ENCODE data around the gene PIP4K2A.
A peak's percentile ranks its signal among the peaks of the same experiment; 100 is the strongest.
"Not testable (repeated sequence)": the region's sequence is repeated elsewhere in the genome, so short reads cannot be mapped to it uniquely, and the experiment has no call there.

Gene PIP4K2A

DNA sequence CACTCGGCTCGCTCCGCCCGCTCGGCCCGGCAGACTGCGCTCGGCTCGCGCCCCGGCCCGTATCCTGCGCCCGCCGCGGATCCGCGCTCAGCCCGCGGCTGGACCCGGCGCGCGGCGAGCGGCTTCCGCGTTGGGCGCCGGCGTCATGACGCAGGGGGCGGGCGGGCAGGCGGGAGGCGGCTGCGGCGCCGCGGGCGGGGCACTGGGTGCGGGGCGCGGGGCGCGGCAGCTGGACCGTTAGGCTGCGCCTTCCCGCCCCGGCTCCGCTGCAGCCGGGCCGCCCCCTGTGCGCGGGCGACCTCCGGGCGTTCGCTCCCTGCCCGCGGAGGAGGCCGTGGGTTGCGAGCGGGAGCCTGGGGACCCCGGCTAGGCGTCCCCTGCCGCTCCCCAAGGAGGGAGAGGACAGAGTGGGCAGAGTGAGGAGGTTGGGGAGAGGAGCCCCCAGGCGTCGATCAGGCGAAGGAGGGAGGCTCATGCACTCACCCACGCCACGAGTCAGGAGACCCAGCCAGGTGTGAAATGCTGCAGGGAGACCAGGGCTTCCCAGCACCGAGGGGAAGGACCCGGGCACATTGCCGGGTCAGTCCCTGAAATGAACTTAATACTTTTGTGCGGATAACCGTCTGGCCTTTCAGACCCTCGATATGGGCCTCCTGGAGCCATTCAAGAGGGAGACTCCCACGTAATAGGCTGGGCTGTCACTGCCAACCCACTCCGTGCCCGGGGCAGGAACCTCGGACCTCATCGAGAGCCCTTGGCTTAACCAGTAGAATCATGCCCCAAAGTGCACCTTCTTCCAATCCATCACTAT lies at the start of gene PIP4K2A:
Gene PIP4K2A (minus strand): TSS at position 100 of the 811 bp plus-strand sequence. CDS start 252 bp downstream, outside the sequence.
- DNase-seq (ENCODE audit: low read depth): peak; percentile 76

DNA sequence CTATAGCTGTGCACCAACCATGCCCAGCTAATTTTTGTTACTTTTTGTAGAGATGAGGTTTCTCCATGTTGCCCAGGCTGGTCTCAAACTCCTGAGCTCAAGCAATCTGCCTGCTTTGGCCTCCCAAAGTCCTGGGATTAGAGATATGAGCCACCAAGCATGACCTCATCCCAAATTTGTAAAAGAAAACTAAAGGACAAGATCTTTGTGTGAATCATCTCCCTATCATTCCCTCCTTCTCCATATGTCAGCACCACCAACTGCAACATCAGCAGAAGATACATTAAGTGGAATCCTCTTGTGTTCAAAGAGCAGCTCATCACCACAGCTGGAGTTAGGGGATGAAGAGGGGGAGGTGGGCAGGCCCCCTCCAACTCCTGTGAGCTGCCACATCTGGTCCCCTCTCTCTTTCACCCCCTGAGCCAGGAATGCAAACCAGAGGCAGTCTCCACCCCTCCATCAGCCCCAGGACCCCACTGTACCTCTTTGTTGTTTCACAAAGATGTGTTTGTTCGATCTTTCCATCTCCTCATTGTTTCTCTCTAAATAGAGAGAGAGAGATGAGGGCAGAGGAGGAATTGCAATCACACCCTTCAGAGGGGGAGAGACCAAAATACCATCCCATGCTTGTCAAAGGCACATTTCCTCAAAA lies 47.3 kb upstream of the PIP4K2A start:
- no peak for DNase-seq (ENCODE audit: low read depth)

DNA sequence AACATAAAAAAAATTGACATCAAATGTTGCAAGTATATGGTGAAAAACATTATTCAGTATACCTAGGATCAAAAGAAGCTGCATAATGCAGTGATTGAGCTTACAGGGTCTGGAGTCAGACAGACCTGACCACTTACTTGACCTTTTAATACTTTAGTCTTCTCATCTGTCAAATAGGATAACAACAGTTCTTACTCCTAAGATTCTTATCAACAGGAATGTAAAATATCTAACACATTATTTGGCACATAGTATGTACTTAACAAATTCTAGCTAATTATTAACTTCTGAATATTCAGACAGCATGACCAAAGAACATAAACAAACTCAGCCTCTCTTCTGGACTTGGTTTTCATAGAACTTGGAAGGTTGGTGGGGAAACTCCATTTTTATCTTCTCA lies 45.6 kb upstream of the PIP4K2A start:
- no peak for DNase-seq (ENCODE audit: low read depth)

GRCh38 chr10:22758867-22759266 lies 44.5 kb upstream of the PIP4K2A start:
- DNase-seq (ENCODE audit: low read depth): no peak

DNA sequence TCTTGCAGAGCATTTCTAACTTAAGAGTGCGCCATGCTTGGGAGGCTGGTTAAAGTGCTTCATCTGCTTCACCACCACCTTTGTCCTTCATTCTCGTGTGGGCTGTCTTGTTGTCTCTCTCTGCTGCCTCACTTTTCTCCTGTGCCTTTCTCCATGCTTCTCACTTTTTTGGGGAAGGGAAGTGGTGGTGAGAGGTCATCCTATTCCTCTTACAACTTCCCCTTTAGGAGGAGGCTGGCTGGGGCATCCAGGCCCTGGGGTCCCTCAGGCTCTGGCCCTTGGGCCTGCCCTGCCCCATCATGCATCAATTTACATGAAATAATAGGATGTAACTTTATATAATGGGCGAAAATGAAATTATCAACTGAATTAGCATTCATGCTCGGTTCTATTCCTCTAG lies 39.9 kb upstream of the PIP4K2A start:
- no peak for DNase-seq (ENCODE audit: low read depth)

- no peak for DNase-seq (ENCODE audit: low read depth)
Measured at GRCh38 chr10:22753786-22754185, 39.4 kb upstream of the PIP4K2A start.

- DNase-seq (ENCODE audit: low read depth): no peak
Measured at GRCh38 chr10:22752272-22752889, 38.0 kb upstream of the PIP4K2A start.

GRCh38 chr10:22750131-22750530 lies 35.8 kb upstream of the PIP4K2A start:
- DNase-seq (ENCODE audit: low read depth): peak; percentile 40

GRCh38 chr10:22744858-22745257 lies 30.5 kb upstream of the PIP4K2A start:
- not testable (repeated sequence) for DNase-seq (ENCODE audit: low read depth)

DNA sequence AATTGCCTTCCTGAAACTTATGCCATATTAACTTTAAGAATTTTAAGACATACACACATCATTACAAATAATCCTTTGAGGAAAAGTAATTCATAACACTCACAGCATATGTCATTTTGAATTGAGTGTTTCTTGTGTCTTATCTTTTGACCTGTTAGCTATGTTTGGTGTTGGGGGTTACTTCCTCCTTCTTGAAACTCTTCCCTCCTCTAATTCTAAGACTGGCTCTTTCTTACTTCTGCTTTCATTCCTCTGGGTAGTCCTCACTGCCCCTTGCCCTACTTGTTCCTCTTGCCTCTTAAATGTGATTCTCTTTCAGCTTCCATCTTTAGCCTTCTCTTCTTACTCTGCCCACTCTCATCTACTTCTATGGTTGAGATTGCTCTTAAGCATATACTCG lies 28.3 kb upstream of the PIP4K2A start:
- no peak for DNase-seq (ENCODE audit: low read depth)

DNA sequence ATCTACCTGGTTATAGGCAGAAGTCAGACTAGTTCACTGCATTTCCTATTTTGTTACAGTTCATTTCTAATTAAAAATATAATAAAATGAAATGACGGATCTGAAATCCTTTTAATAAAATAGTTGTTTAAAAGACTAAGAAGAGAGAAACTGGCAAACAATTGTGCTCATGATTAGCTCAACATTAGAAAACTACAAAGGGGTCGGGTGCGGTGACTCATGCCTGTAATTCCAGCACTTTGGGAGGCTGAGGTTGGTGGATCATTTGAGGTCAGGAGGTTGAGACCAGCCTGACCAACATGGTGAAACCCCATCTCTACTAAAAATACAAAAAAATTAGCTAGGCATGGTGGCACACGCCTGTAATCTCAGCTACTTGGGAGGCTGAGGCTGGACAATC lies 27.3 kb upstream of the PIP4K2A start:
- peak; percentile 5 for DNase-seq (ENCODE audit: low read depth)

DNA sequence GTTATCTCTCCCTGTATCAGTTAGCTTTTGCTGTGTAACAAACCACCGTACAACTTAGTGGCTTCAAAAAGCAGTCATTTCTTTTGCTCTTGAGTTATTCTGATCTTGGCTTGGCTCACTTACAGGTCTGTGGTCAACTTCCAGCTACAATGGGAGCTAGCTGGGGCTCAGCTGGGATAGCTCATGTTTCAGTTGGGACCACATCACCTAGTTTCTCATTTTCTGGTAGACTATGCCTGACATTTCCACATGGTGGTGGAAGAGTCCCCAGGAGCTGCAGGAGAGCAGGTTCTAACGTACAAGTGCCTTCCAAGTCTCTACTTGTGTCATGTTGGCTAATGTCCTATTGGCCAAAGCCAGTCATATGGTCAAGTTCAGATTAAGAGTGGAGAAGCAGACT lies 25.8 kb upstream of the PIP4K2A start:
- DNase-seq (ENCODE audit: low read depth): peak; percentile 44

DNA sequence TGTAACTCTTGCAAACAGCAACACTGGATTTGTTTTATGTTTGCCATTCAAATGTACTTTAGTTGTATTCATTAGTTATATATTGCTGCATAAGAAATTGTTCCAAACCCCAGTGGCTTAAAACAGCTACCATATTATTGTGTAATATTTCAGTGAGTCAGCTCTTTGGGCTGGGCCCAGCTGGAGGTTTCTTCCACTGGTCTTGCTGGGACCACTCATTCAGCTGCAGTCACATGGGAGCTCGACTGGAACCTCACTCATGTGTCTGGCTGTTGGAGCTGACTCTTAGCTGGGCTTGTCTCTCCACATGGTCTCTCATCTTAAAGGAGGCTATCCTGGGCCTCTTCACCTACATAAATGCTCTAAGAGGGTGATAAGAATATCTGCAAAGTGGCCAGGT lies 23.2 kb upstream of the PIP4K2A start:
- peak; percentile 88 for DNase-seq (ENCODE audit: low read depth)

GRCh38 chr10:22736134-22736533 lies 21.8 kb upstream of the PIP4K2A start:
- peak; percentile 56 for DNase-seq (ENCODE audit: low read depth)

- DNase-seq (ENCODE audit: low read depth): no peak
Measured at GRCh38 chr10:22733992-22734391, 19.6 kb upstream of the PIP4K2A start.

DNA sequence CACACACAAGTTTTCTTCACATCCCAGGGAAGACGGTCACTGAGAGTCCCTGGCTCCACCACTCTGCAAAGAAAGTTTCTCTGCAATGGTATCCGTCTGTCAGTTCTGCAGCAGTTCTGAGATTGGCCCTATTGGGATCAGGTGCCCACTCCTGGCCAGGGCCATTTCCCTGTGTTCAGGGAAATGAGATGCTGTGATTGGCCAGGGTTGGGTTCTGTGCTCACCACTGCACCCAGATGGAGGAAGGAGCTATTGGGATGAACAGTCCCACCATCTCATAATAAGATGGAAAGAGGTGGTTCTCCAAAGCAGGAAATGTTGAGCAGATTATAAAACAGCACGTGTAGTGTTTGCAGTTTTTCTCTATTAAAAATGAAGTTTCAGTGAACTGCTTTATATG lies 13.3 kb upstream of the PIP4K2A start:
- DNase-seq (ENCODE audit: low read depth): no peak

DNA sequence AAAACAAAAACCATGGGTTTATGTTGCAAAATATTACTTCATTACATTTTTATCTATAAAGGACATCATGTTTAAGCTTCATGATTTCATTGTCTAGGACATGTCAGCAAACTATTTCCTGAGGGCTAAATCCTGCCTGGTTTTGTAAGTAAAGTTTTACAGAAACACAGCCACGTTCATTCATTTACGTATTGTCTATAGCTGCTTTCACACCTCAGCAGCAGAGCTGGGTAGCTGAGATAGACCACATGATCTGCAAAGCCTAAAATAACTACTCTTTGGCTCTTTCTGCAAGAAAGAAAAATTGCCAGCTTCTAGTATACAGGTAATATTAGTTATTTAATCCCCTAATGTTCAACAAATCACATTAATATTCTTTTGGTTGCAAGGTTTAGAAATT lies 12.7 kb upstream of the PIP4K2A start:
- no peak for DNase-seq (ENCODE audit: low read depth)

DNA sequence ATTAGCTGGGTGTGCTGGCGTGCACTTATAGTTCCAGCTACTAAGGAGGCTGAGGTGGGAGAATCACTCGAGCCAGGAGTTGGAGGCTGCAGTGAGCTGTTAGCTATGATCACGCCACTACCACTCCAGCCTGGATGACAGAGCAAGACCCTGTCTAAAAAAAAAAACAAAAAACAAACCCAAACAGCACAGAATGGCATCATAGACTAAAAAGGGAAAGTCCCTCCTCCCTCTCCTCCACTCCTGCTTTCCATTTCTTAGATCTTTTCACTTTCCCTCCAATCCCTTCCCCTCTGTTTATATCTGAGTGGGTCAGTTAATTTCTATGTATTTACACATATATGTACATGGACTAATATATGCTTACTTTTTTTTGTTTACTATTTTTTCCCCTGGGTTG lies 10.4 kb upstream of the PIP4K2A start:
- DNase-seq (ENCODE audit: low read depth): no peak

GRCh38 chr10:22723783-22724182 lies 9.4 kb upstream of the PIP4K2A start:
- DNase-seq (ENCODE audit: low read depth): no peak

GRCh38 chr10:22723343-22723779 lies 9.0 kb upstream of the PIP4K2A start:
- DNase-seq (ENCODE audit: low read depth): no peak

- no peak for DNase-seq (ENCODE audit: low read depth)
Measured at GRCh38 chr10:22722626-22723169, 8.3 kb upstream of the PIP4K2A start.

GRCh38 chr10:22720667-22721066 lies 6.3 kb upstream of the PIP4K2A start:
- DNase-seq (ENCODE audit: low read depth): no peak

All from iris pigment epithelial cell (primary cell).